Limb (tissue), 2 donors: Measurements from ENCODE around the gene S100A12.

Source experiments
- DNase-seq, 2 donors: peaks; one replicate each; pipeline ENCODE4 v3.0.0-alpha.2; 2016; ENCODE audit errors: extremely low spot score in 2 of 2

S100A12 gene

GRCh38 chr1:153397051-153397923, 21.9 kb upstream of the S100A12 start:
- no peak for DNase-seq

- DNase-seq = no peak
Observed at GRCh38 chr1:153396461-153396860, 21.0 kb upstream of the S100A12 start.

- DNase-seq = no peak
Observed at GRCh38 chr1:153395776-153396175, 20.4 kb upstream of the S100A12 start.

GRCh38 chr1:153395136-153395685, 19.8 kb upstream of the S100A12 start:
- DNase-seq = no peak

- DNase-seq = no peak
Observed at GRCh38 chr1:153394391-153394790, 19.0 kb upstream of the S100A12 start.

GRCh38 chr1:153393926-153394325, 18.5 kb upstream of the S100A12 start:
- no peak for DNase-seq

- DNase-seq = no peak
Observed at GRCh38 chr1:153392822-153393221, 17.4 kb upstream of the S100A12 start.

- no peak for DNase-seq
Observed at GRCh38 chr1:153392258-153392657, 16.8 kb upstream of the S100A12 start.

GRCh38 chr1:153390938-153391710, 15.7 kb upstream of the S100A12 start, which contains the start of gene S100A8:
Gene S100A8, minus strand, starts transcription at chr1:153391073. Its CDS starts 538 bp downstream, at chr1:153390535.
- no peak for DNase-seq

GRCh38 chr1:153389973-153390879, 14.8 kb upstream of the S100A12 start:
- no peak for DNase-seq

GRCh38 chr1:153389401-153389800, 14.0 kb upstream of the S100A12 start:
- DNase-seq = no peak

- DNase-seq = no peak
Observed at GRCh38 chr1:153387785-153388184, 12.4 kb upstream of the S100A12 start.

- no peak for DNase-seq
Observed at GRCh38 chr1:153387001-153387400, 11.6 kb upstream of the S100A12 start.

GRCh38 chr1:153386500-153386901, 11.1 kb upstream of the S100A12 start:
- no peak for DNase-seq

- DNase-seq = no peak
Observed at GRCh38 chr1:153384958-153385580, 9.6 kb upstream of the S100A12 start.

GRCh38 chr1:153380711-153381110, 5.3 kb upstream of the S100A12 start:
- DNase-seq = no peak

GRCh38 chr1:153379591-153379990, 4.2 kb upstream of the S100A12 start:
- no peak for DNase-seq

GRCh38 chr1:153374071-153374470, 1.4 kb downstream of the S100A12 start:
- DNase-seq = no peak

GRCh38 chr1:153372571-153372970, 2.9 kb downstream of the S100A12 start:
- no peak for DNase-seq

GRCh38 chr1:153371231-153371630, 4.2 kb downstream of the S100A12 start:
- no peak for DNase-seq

GRCh38 chr1:153370146-153370545, 5.3 kb downstream of the S100A12 start:
- no peak for DNase-seq
